GM12865 (cell line): ENCODE results near the gene APOO.

Experiments used
- DNase-seq: peaks from one replicate; pipeline ENCODE4 v3.0.0; 2010; ENCODE audit warnings: low read depth
- H3K4me3 ChIP-seq: 2 replicates; pipeline ENCODE4 v1.5.1; 2011; ENCODE audit warnings: mild to moderate bottlenecking, low read depth, low read length, control low read depth
- CTCF ChIP-seq: IDR thresholded peaks from 2 replicates; pipeline ENCODE4 v1.5.1; 2011; ENCODE audit warnings: low read length, control low read depth, low read depth, inconsistent platforms; ENCODE audit not compliant: insufficient read depth; ENCODE audit errors: missing control alignments

APOO gene

GRCh38 chrX:23784470-23785331 lies 123.0 kb downstream of the APOO start:
- H3K4me3 ChIP-seq, result peak overlapping the region; percentile 75
- peak; percentile 29 for DNase-seq
- no peak for TF ChIP-seq CTCF

GRCh38 chrX:23783589-23784469 lies 123.9 kb downstream of the APOO start:
- H3K4me3 ChIP-seq, result peak overlapping the region; percentile 75
- peak; percentile 40 for DNase-seq
- TF ChIP-seq CTCF, result no peak
